ENCODE measurements around the gene ORM2. TPM values are rescaled to one million over a fixed set of nuclear protein-coding genes. Genes with fewer than 3 reads are reported as not detected.

ORM2 gene
- polyA plus RNA-seq, 3 donors = not detected

DNA sequence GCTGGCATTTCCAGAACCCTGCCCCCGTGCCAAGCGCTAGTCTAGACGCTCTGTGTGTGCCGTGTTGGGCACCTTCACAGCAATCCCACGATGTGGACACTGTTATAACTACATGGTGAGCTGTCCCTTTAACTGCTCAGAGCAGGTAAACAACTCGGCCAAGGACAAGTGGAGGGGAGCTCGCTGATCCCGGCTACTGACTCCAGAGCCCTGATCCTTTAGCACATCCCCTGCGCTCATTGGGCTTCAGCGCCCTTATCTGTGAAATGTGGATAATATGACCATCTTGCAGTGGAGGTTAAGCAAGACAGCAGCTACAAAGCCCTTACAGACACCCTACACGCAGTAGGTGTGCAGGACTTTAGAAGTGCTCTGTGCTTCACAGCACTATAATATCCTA lies 16.5 kb downstream of the ORM2 start:
- DNase-seq (ENCODE audit: low read depth in 3 of 3, low spot score in 2 of 3) = no peak

- no peak for DNase-seq (ENCODE audit: low read depth in 3 of 3, low spot score in 2 of 3)
Measured at GRCh38 chr9:114347675-114348074, 18.0 kb downstream of the ORM2 start.

DNA sequence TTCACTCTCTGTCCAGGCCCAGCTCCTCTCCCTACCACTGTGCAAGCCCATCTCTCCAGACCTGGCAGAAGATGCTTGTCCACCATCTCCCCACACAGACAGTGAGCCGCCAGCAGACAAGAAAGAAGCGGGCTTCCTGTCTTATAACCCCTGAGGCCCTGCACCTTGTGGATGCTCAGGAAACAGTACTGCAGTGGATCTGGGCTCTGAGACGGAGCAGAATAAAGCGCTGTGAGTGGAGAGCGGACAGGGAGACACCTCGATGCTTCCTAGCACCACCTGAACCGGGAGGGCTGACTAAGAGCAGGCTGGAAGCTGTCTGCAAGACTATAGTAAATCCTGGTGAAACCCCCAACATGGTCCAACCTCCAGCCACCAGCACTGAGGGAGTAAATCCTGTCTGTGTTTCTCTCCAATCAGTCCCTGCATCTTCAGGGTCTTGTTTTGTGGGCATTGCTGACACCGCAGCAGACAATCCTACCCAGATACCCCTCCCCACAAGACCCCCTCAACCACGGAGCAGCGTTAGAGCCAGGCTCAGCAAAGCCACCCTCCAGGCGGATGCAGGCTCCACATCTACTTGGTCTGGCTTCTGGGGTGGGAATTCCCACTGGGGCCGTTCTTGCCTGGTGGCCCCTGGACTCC lies 18.7 kb downstream of the ORM2 start:
- no peak for DNase-seq (ENCODE audit: low read depth in 3 of 3, low spot score in 2 of 3)

DNA sequence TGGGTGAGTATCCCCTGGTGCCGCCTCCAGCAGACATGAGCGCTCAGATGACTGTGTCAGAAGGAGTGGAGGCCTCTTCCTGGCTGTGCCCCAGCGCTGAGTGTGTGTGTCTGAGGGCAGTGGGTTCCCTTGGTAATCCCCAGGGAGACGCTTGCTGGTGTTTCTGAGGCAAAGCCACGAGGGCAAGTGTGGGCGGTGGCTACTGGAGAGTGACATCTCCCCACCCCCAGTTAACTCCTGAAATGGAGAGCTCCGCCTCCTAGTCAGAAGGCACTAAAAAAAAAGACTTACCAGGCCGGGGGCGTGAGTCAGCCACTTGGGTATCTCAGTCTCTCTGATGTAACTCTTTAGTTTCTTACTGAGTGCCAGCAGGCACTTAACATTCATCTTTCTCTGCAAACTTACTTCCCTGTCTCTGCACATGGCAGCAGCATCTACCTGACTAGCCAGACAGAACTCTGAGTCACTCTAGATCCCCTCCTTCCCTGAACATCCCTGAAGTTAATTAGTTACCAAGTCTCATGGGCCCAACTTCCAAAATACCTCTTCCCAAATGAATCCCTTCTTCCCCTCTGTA lies 19.3 kb downstream of the ORM2 start:
- peak in 2 of 3 donors; percentile 45 to 49 for DNase-seq (ENCODE audit: low read depth in 3 of 3, low spot score in 2 of 3)

DNA sequence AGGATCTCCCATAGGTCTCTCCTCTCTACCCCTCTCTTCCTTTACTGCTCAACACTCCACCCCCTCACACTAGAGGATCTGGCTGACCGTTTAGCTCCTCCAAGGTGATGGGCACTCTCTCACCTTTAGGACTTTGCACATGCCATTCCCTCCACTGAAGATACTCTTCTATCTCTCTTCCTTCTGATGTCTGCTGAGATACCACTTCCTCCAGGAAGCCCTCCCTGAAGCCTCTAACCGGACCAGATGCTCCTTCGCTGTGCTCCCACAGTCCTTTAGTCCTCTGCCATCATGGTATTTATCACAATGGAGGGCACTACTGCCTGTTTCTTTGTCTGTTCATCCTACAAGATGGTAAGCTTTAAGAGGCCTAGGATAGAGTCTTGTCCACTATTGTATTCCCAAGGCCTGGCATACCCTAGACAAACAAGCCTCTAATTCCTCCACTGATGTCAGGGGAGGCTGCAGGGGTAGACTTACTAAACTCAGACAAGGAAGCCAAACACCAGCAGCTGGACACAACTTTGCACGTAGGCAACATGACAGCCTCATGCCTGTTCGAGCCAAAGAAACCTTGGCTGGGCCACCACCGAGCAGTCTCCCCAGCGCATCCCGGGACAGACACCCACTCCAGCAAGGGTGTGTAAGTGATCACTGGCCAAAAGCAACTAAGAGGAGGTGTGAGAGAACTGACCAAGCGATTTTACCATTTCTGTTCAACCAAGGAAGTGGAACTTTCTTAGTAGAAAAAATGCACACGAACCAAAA lies 20.2 kb downstream of the ORM2 start:
- no peak for DNase-seq (ENCODE audit: low read depth in 3 of 3, low spot score in 2 of 3)

GRCh38 chr9:114350636-114351401 lies 21.1 kb downstream of the ORM2 start:
- DNase-seq (ENCODE audit: low read depth in 3 of 3, low spot score in 2 of 3) = no peak

GRCh38 chr9:114351932-114352331 lies 22.3 kb downstream of the ORM2 start:
- DNase-seq (ENCODE audit: low read depth in 3 of 3, low spot score in 2 of 3) = no peak

GRCh38 chr9:114355821-114356220 lies 26.2 kb downstream of the ORM2 start:
- no peak for DNase-seq (ENCODE audit: low read depth in 3 of 3, low spot score in 2 of 3)

DNA sequence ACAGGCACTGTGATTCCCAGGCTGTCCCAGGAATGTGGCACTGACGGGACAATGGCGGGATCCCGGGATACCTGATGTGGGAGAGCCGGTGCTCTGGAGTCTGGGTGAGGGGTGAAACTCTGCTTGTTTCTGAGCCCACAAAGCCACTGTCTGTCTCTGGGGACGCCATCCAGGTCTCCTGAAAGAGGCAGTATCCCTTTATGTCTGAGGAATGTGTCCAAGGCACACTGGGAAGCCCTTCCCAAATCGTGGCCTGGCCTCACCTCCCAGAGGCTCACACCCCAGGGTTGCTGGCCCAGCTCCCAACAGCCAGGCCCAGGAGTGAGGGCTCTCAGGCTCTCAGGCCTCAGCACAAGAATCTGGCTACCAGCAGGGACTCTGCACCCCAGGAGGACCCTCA lies 27.1 kb downstream of the ORM2 start:
- no peak for DNase-seq (ENCODE audit: low read depth in 3 of 3, low spot score in 2 of 3)

- DNase-seq (ENCODE audit: low read depth in 3 of 3, low spot score in 2 of 3) = no peak
Measured at GRCh38 chr9:114357360-114357759, 27.7 kb downstream of the ORM2 start.

- no peak for DNase-seq (ENCODE audit: low read depth in 3 of 3, low spot score in 2 of 3)
Measured at GRCh38 chr9:114357911-114358328, 28.3 kb downstream of the ORM2 start.

- DNase-seq (ENCODE audit: low read depth in 3 of 3, low spot score in 2 of 3) = no peak
Measured at GRCh38 chr9:114359801-114360200, 30.1 kb downstream of the ORM2 start.

DNA sequence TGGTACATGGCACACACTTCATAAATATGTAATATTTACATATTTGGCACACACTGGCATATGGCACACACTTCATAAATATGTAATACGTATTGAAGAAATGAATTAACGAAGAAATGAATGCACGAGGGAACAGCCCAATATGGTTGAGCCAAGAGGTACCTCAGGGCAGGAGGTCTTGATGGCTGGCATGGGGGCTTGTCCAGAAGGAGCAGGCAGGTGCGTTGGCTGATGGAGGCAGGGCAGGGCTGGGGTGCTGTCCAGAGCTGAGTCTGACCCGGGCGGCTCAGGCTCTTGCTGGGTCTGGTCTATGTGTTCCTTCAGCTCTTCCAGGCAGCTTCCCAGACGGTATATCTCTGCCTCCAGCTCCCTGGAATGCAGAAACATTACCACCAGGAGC lies 31.9 kb downstream of the ORM2 start:
- no peak for DNase-seq (ENCODE audit: low read depth in 3 of 3, low spot score in 2 of 3)

DNA sequence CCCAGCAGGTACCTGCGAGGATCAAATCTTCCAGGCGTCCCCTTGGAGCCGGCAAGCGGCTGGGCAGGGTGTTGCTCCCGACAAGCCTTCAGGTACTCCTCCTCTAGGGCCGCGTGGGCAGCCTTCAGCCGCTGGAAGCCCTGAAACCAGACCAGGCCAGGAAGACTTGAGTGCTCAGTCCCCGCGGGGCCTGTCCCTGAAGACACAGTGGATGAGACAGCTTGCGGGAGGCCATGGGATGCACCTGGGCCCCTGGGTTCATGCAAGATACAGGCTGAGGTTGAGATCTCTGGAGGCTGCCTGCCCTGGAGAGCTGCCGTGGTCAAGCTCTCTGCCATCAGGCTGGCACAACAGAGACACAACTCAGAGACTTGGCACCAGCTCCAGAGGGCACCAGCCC lies 32.7 kb downstream of the ORM2 start:
- no peak for DNase-seq (ENCODE audit: low read depth in 3 of 3, low spot score in 2 of 3)

GRCh38 chr9:114363424-114363823 lies 33.8 kb downstream of the ORM2 start:
- no peak for DNase-seq (ENCODE audit: low read depth in 3 of 3, low spot score in 2 of 3)

- no peak for DNase-seq (ENCODE audit: low read depth in 3 of 3, low spot score in 2 of 3)
Measured at GRCh38 chr9:114364134-114365041, 34.7 kb downstream of the ORM2 start.

DNA sequence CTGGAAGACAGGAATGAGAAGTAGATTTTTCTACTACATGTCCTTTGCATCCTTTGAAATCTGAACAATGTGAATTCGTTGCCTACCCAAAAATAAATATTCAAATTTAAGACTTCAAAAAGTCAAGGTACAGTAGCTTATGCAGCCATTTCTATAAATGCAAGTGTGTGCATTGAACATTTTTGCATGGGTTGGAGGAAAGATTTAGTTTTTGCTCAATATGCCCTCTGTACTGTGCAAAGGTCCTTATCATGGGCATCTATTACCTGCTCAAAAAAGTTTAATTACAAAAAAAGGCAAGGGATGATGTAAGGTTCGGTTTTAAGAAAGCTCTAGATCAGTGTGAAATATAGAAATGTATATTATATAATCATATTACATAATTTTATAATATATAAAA lies 35.5 kb downstream of the ORM2 start:
- DNase-seq (ENCODE audit: low read depth in 3 of 3, low spot score in 2 of 3) = no peak

DNA sequence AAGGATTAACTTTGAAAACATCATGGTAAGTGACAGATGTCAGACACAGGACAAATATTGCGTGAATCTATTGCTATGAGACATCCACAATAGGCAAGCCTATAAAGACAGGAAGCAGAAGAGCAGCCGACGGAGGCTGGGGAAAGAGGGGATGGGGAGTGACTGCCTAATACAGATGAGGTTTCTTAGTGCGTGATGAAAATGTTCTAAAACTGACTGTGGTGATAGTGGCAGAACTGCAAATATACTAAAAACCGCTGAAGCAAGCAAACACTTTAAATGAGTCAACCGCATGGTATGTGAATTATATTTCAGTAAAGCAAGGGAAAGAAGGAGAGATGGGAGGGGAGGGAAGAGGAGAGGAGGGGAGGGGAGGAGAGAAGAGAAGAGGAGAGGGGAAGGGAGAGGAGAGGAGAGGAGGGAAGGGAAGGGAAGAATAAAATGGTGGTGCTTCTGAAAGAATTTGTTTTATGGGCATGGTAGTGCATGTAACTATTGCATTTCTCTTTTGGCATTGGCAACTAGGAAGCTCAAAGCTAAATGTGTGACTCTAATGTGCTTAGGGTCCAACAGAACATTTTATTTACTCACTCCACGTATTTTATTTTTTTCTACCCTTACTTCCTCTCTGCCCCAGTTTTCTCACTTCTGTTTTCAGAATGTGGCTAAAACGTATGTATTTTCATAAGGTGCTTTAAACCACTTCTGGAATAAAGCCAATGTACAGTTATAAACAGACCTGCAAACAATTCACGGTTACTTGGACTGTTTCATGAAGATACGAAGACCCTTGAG lies 36.9 kb downstream of the ORM2 start:
- no peak for DNase-seq (ENCODE audit: low read depth in 3 of 3, low spot score in 2 of 3)

DNA sequence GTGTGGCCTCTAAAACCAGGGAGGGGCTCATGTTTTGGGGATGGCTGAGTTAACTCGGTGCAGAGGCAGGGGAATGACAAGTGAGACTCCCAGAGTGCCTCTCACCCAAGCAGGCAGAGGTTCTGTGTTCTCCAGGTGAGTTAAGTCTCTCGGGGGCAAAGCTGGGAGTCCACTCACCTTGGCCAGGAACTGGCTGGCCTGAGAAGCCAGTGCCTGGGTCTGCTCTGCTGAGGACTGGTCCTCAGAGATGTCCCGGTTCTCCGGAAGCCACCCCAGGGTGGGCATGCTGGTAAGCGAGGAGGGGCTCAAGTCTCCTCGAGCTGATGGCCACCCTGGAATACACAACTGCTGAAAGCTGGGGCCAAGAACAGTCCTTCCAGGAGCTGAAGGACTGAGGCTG lies 37.7 kb downstream of the ORM2 start:
- DNase-seq (ENCODE audit: low read depth in 3 of 3, low spot score in 2 of 3) = no peak

All from right renal cortex interstitium (tissue), 3 donors.